Measurements from ENCODE around the gene CAB39L.

DNA sequence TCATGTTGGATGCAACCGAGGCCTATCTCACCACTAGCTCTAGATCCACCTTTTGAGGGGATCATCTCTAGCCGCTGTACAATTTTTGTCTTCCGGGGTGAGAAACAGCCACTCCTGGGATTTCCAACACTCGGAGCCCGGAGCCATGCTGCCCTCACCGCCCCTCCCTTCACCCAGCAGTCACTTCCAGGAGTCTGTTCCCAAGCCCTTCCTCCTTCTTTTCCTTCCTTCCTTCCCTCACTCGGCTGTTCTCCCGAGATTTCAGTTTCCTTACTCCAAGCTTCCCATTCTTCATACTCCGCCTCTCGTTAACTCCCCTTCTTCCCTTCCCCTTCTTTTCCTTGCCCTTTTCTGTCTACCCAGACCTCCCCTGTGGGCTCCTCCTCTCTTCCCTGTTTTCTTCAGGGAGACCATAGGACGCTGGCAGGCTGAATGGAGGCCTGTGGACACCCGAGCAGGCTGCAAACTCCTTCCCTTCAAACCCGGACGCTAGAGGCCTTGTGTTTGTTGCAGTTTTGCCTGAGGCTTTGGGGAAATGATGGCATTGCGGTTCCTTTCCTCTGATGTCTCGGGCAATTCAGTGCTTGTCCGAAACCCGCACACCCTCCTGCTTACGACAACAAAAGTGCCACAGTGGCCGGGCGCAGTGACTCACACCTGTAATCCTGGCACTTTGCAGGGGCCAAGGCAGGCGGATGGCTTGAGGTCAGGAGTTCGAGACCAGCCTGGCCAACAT is 96.0 kb downstream of the CAB39L start:
- TF ChIP-seq POLR2A (IDR thresholded peaks at IDR 0.05; ENCODE audit: low read depth, low read length) (no peak), POLR2AphosphoS5 (IDR thresholded peaks at IDR 0.05; ENCODE audit: low read depth, low read length) (no peak), SPI1 (IDR thresholded peaks at IDR 0.05; ENCODE audit: low read depth, low read length) (no peak), PAX5 (IDR thresholded peaks at IDR 0.05; ENCODE audit: insufficient read depth, low read length, severe bottlenecking) (no peak)
